ENCODE data around the gene CACNB4. TPM values are rescaled to one million over a fixed set of nuclear protein-coding genes. Genes with fewer than 3 reads are reported as not detected.

The CACNB4 gene
- total and polyA plus RNA-seq, 10 of the 15 experiments (the other 5 are each of a cell fraction or from before 2014, with no cell fraction given), result 2.0 to 21.6 (median 9.3) TPM

DNA sequence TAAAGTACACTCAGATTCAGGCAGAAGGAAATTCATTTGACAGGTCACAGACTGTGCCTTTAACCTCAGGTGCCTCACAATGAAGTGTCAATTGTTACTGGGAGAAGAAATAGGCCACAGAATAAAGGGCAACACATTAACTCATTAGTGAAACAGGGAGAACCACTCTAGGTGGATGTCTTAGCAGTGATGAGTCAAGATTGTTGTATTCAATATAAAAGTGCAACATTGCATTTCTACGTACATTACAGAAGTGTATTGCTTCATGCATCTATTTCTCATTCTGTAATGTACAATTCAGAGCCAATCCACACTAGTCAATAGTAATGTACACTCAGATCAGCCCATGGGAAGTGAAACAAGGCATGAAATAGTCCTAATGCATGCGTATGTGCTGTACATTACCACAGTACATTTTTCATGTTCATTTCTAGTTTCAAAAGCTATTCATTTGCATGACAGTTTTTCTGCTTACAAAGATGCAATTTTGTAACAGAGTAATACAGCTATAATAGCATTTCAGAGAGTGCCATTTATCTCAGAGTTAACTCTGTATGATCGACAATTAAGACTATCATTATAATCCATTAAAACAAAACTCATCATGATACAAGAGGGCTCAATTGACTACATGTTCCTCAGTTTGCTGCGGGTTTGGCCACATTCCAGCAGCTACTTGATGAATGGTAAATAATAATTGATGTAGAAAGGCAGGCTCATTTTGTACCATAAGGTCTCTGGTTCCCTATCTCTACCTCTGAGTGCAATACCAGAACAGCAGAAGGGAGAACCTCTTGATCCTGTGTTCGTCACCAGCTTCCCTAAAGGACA is 258.4 kb downstream of the CACNB4 start (continued):
- TF ChIP-seq RELA (IDR thresholded peaks at IDR 0.05; ENCODE audit: borderline replicate concordance, partially characterized antibody) (no peak), CBFB (IDR thresholded peaks at IDR 0.05; ENCODE audit: low read depth) (no peak), NFYA (IDR thresholded peaks at IDR 0.05; ENCODE audit: borderline replicate concordance, low read depth, low read length) (no peak), FOXM1 (IDR thresholded peaks at IDR 0.05; ENCODE audit: low read depth, low read length) (0 out of 2 replicates have a peak, but pooled peaks have one; percentile 40), WRNIP1 (IDR thresholded peaks at IDR 0.05; ENCODE audit: borderline replicate concordance, low read depth, low read length) (no peak), CREM (IDR thresholded peaks at IDR 0.05; ENCODE audit: low read depth) (peak; percentile 66; the same call in 1 of the 2 replicates), EED (IDR thresholded peaks at IDR 0.05; ENCODE audit: low read depth) (peak; percentile 58; the same call in 1 of the 2 replicates), LARP7 (IDR thresholded peaks at IDR 0.05) (no peak), TCF3 (IDR thresholded peaks at IDR 0.05; ENCODE audit: borderline replicate concordance, insufficient read depth, low read depth, low read length) (0 out of 2 replicates have a peak, but pooled peaks have one; percentile 43), ZNF622 (IDR thresholded peaks at IDR 0.05) (no peak), TCF7 (IDR thresholded peaks at IDR 0.05; ENCODE audit: borderline replicate concordance) (no peak)
- TF ChIP-seq, protein P1, sequence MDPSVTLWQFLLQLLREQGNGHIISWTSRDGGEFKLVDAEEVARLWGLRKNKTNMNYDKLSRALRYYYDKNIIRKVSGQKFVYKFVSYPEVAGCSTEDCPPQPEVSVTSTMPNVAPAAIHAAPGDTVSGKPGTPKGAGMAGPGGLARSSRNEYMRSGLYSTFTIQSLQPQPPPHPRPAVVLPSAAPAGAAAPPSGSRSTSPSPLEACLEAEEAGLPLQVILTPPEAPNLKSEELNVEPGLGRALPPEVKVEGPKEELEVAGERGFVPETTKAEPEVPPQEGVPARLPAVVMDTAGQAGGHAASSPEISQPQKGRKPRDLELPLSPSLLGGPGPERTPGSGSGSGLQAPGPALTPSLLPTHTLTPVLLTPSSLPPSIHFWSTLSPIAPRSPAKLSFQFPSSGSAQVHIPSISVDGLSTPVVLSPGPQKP (IDR thresholded peaks at IDR 0.05; ENCODE audit: low read depth, low read length), result no peak
- TF ChIP-seq, protein P2, sequence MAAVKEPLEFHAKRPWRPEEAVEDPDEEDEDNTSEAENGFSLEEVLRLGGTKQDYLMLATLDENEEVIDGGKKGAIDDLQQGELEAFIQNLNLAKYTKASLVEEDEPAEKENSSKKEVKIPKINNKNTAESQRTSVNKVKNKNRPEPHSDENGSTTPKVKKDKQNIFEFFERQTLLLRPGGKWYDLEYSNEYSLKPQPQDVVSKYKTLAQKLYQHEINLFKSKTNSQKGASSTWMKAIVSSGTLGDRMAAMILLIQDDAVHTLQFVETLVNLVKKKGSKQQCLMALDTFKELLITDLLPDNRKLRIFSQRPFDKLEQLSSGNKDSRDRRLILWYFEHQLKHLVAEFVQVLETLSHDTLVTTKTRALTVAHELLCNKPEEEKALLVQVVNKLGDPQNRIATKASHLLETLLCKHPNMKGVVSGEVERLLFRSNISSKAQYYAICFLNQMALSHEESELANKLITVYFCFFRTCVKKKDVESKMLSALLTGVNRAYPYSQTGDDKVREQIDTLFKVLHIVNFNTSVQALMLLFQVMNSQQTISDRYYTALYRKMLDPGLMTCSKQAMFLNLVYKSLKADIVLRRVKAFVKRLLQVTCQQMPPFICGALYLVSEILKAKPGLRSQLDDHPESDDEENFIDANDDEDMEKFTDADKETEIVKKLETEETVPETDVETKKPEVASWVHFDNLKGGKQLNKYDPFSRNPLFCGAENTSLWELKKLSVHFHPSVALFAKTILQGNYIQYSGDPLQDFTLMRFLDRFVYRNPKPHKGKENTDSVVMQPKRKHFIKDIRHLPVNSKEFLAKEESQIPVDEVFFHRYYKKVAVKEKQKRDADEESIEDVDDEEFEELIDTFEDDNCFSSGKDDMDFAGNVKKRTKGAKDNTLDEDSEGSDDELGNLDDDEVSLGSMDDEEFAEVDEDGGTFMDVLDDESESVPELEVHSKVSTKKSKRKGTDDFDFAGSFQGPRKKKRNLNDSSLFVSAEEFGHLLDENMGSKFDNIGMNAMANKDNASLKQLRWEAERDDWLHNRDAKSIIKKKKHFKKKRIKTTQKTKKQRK (IDR thresholded peaks at IDR 0.05; ENCODE audit: low read depth, low read length), result no peak
- TF ChIP-seq, protein P3, sequence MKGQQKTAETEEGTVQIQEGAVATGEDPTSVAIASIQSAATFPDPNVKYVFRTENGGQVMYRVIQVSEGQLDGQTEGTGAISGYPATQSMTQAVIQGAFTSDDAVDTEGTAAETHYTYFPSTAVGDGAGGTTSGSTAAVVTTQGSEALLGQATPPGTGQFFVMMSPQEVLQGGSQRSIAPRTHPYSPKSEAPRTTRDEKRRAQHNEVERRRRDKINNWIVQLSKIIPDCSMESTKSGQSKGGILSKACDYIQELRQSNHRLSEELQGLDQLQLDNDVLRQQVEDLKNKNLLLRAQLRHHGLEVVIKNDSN (IDR thresholded peaks at IDR 0.05; ENCODE audit: borderline replicate concordance, extremely low read length, insufficient read depth, low read depth, low read length), result no peak
- TF ChIP-seq, protein P4, sequence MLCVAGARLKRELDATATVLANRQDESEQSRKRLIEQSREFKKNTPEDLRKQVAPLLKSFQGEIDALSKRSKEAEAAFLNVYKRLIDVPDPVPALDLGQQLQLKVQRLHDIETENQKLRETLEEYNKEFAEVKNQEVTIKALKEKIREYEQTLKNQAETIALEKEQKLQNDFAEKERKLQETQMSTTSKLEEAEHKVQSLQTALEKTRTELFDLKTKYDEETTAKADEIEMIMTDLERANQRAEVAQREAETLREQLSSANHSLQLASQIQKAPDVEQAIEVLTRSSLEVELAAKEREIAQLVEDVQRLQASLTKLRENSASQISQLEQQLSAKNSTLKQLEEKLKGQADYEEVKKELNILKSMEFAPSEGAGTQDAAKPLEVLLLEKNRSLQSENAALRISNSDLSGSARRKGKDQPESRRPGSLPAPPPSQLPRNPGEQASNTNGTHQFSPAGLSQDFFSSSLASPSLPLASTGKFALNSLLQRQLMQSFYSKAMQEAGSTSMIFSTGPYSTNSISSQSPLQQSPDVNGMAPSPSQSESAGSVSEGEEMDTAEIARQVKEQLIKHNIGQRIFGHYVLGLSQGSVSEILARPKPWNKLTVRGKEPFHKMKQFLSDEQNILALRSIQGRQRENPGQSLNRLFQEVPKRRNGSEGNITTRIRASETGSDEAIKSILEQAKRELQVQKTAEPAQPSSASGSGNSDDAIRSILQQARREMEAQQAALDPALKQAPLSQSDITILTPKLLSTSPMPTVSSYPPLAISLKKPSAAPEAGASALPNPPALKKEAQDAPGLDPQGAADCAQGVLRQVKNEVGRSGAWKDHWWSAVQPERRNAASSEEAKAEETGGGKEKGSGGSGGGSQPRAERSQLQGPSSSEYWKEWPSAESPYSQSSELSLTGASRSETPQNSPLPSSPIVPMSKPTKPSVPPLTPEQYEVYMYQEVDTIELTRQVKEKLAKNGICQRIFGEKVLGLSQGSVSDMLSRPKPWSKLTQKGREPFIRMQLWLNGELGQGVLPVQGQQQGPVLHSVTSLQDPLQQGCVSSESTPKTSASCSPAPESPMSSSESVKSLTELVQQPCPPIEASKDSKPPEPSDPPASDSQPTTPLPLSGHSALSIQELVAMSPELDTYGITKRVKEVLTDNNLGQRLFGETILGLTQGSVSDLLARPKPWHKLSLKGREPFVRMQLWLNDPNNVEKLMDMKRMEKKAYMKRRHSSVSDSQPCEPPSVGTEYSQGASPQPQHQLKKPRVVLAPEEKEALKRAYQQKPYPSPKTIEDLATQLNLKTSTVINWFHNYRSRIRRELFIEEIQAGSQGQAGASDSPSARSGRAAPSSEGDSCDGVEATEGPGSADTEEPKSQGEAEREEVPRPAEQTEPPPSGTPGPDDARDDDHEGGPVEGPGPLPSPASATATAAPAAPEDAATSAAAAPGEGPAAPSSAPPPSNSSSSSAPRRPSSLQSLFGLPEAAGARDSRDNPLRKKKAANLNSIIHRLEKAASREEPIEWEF (IDR thresholded peaks at IDR 0.05; ENCODE audit: insufficient replicate concordance, low read depth, low read length), result no peak
